Gastroesophageal sphincter (tissue), 4 donors: Measurements from ENCODE around the gene MYOM3. TPM values are rescaled to one million over a fixed set of nuclear protein-coding genes. Genes with fewer than 3 reads are reported as not detected.

Experiments used
- total RNA-seq, 4 donors: library from RNA; depleted of rRNA; stranded (reverse); fragments of >200 nt; gene quantifications; one replicate each; pipeline ENCODE4 v1.1.0, GENCODE V29; 2016

MYOM3 gene
- total RNA-seq, 4 donors from 2014 or later, result 0.31 to 2.4 TPM; not detected in 2

Other genes starting within 250 kb of the MYOM3 start
- 10 to 100 TPM; 20.3 to 44.4 (median 23.5) TPM for gene FUCA1, start 243.8 kb downstream of the MYOM3 start, total RNA-seq
- gene CNR2, start 198.8 kb downstream of the MYOM3 start, total RNA-seq, result not detected
- gene PNRC2, start 152.3 kb downstream of the MYOM3 start, total RNA-seq, result 100 to 1,000 TPM; 136 to 246 (median 207) TPM
- 100 to 1,000 TPM in 1 of 4 donors, 10 to 100 TPM in 3; 51.5 to 117 (median 76.2) TPM for gene SRSF10, start 131.8 kb downstream of the MYOM3 start, total RNA-seq
- under 1 TPM in 2 of 4 donors, not detected in 2; 0.57 to 0.58 TPM for gene IL22RA1, start 31.0 kb upstream of the MYOM3 start, total RNA-seq
- 1 to 10 TPM in 3 of 4 donors, under 1 TPM in 1; 0.93 to 2.8 (median 1.2) TPM for gene IFNLR1, start 75.2 kb upstream of the MYOM3 start, total RNA-seq
- 1 to 10 TPM in 1 of 4 donors, under 1 TPM in 2, not detected in 1; 0.13 to 4.9 (median 0.31) TPM for gene GRHL3, start 207.2 kb upstream of the MYOM3 start, total RNA-seq